HL-60 (cell line): ENCODE results near the gene SH3GL1.

Source experiments
- DNase-seq, 2 experiments: peaks; one replicate each; pipeline ENCODE4 v3.0.0-alpha.2; 2010 to 2020; ENCODE audit warnings: low read depth in 1 of 2, low spot score in 1 of 2
- H3K27ac ChIP-seq: fragments of 250-450 bp; sonication (Bioruptor Pico); replicated peaks from 2 replicates; pipeline ENCODE4 v1.5.1; 2020; ENCODE audit warnings: mild to moderate bottlenecking, moderate library complexity
- H3K27me3 ChIP-seq: fragments of 250-450 bp; sonication (Bioruptor Pico); 2 replicates; pipeline ENCODE4 v1.5.1; 2021; ENCODE audit warnings: mild to moderate bottlenecking, moderate library complexity; ENCODE audit not compliant: insufficient read depth, poor library complexity, severe bottlenecking
- H3K4me3 ChIP-seq: replicated peaks from 2 replicates; pipeline ENCODE4 v1.5.1; 2011; ENCODE audit warnings: mild to moderate bottlenecking, control low read depth, low read length; ENCODE audit not compliant: insufficient read depth
- GABPA ChIP-seq: IDR thresholded peaks from 2 replicates; pipeline ENCODE4 v1.6.1; 2012; ENCODE audit warnings: low read depth
- POLR2AphosphoS5 ChIP-seq: IDR thresholded peaks from 2 replicates; pipeline ENCODE4 v1.6.1; 2012; ENCODE audit warnings: low read depth
- SPI1 ChIP-seq: IDR thresholded peaks from 2 replicates; pipeline ENCODE4 v1.6.1; 2012; ENCODE audit warnings: low read depth, mild to moderate bottlenecking, borderline replicate concordance
- TF ChIP-seq, protein P1 (sequence below): IDR thresholded peaks from 2 replicates; pipeline ENCODE4 v1.6.1; 2012; ENCODE audit warnings: low read depth; ENCODE audit not compliant: insufficient replicate concordance
- TF ChIP-seq, protein P2 (sequence below): IDR thresholded peaks from one replicate; pipeline ENCODE4 v1.5.1; 2011; ENCODE audit warnings: low read length, control low read depth, inconsistent platforms; ENCODE audit not compliant: insufficient read depth

The SH3GL1 gene

GRCh38 chr19:4380254-4380727, 20.1 kb downstream of the SH3GL1 start:
- no peak overlapping the region for H3K27ac ChIP-seq
- no peak for DNase-seq
- H3K4me3 ChIP-seq: no peak overlapping the region
- no peak for TF ChIP-seq POLR2AphosphoS5
- TF ChIP-seq, protein P1, sequence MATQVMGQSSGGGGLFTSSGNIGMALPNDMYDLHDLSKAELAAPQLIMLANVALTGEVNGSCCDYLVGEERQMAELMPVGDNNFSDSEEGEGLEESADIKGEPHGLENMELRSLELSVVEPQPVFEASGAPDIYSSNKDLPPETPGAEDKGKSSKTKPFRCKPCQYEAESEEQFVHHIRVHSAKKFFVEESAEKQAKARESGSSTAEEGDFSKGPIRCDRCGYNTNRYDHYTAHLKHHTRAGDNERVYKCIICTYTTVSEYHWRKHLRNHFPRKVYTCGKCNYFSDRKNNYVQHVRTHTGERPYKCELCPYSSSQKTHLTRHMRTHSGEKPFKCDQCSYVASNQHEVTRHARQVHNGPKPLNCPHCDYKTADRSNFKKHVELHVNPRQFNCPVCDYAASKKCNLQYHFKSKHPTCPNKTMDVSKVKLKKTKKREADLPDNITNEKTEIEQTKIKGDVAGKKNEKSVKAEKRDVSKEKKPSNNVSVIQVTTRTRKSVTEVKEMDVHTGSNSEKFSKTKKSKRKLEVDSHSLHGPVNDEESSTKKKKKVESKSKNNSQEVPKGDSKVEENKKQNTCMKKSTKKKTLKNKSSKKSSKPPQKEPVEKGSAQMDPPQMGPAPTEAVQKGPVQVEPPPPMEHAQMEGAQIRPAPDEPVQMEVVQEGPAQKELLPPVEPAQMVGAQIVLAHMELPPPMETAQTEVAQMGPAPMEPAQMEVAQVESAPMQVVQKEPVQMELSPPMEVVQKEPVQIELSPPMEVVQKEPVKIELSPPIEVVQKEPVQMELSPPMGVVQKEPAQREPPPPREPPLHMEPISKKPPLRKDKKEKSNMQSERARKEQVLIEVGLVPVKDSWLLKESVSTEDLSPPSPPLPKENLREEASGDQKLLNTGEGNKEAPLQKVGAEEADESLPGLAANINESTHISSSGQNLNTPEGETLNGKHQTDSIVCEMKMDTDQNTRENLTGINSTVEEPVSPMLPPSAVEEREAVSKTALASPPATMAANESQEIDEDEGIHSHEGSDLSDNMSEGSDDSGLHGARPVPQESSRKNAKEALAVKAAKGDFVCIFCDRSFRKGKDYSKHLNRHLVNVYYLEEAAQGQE: no peak
- no peak for TF ChIP-seq GABPA
- no peak for TF ChIP-seq SPI1
- TF ChIP-seq, protein P2, sequence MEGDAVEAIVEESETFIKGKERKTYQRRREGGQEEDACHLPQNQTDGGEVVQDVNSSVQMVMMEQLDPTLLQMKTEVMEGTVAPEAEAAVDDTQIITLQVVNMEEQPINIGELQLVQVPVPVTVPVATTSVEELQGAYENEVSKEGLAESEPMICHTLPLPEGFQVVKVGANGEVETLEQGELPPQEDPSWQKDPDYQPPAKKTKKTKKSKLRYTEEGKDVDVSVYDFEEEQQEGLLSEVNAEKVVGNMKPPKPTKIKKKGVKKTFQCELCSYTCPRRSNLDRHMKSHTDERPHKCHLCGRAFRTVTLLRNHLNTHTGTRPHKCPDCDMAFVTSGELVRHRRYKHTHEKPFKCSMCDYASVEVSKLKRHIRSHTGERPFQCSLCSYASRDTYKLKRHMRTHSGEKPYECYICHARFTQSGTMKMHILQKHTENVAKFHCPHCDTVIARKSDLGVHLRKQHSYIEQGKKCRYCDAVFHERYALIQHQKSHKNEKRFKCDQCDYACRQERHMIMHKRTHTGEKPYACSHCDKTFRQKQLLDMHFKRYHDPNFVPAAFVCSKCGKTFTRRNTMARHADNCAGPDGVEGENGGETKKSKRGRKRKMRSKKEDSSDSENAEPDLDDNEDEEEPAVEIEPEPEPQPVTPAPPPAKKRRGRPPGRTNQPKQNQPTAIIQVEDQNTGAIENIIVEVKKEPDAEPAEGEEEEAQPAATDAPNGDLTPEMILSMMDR: no peak
- H3K27me3 ChIP-seq: no peaks in the 10 kb centered on the region

GRCh38 chr19:4379383-4380253, 20.7 kb downstream of the SH3GL1 start:
- H3K4me3 ChIP-seq: no peak overlapping the region
- TF ChIP-seq POLR2AphosphoS5 (no peak), SPI1 (no peak), GABPA (no peak)
- TF ChIP-seq, protein P1: no peak
- TF ChIP-seq, protein P2: no peak
- no peaks in the 10 kb centered on the region for H3K27me3 ChIP-seq
- H3K27ac ChIP-seq: no peak overlapping the region
- DNase-seq: no peak

DNA sequence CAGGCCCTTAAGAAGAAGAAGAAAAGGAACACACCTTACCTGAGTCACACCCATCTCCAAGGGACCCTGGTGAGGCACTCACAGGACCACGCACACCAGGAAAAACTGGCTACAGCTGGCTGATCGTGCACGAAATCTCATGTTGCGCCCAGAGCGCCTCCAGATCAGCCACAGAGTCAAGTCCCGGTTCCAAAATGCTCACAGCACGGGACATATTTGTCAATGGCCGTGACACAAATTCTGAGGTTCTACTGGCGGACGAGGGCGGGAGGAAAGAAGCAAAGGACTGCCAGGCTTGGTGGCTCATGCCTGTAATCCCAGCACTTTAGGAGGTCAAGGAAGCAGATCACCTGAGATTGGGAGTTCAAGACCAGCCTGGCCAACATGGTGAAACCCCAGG, 21.5 kb downstream of the SH3GL1 start:
- H3K27me3 ChIP-seq: no peaks in the 10 kb centered on the region
- TF ChIP-seq GABPA (no peak), POLR2AphosphoS5 (no peak), SPI1 (no peak)
- TF ChIP-seq, protein P2: no peak
- TF ChIP-seq, protein P1: no peak
- no peak overlapping the region for H3K27ac ChIP-seq
- H3K4me3 ChIP-seq: no peak overlapping the region
- no peak for DNase-seq
